Esophagus muscularis mucosa (tissue), 4 donors: ENCODE measurements around the gene ARHGEF6. TPM values are rescaled to one million over a fixed set of nuclear protein-coding genes. Genes with fewer than 3 reads are reported as not detected.
"Not testable (repeated sequence)": the region's sequence is repeated elsewhere in the genome, so short reads cannot be mapped to it uniquely, and the experiment has no call there.

Experiments
- DNase-seq: peaks from one replicate; pipeline ENCODE4 v3.0.0-alpha.2; 2017; ENCODE audit errors: extremely low spot score
- H3K27ac ChIP-seq, 4 donors: fragments of 200-600 bp; sonication (generic); replicated peaks in 1 of 4; 1 replicate in 3 of 4; 2 replicates in 1 of 4; pipeline ENCODE4 v1.5.1; 2016 to 2019; ENCODE audit warnings: mild to moderate bottlenecking in 1 of 4
- H3K27me3 ChIP-seq, 4 donors: fragments of 200-600 bp; sonication (generic); one replicate each; pipeline versions ENCODE4 v1.5.1 to v1.6.0; 2016 to 2019
- H3K36me3 ChIP-seq, 4 donors: fragments of 200-600 bp; sonication (generic); one replicate each; pipeline ENCODE4 v1.5.1; 2016 to 2019
- H3K4me1 ChIP-seq, 4 donors: fragments of 200-600 bp; sonication (generic); one replicate each; pipeline ENCODE4 v1.5.1; 2016 to 2019
- H3K4me3 ChIP-seq, 4 donors: fragments of 200-600 bp; sonication (generic); 1 replicate in 2 of 4; 2 replicates in 2 of 4; pipeline ENCODE4 v1.5.1; 2016 to 2019; ENCODE audit warnings: mild to moderate bottlenecking in 4 of 4, moderate library complexity in 1 of 4
- H3K9me3 ChIP-seq, 4 donors: fragments of 200-600 bp; sonication (generic); 1 replicate in 3 of 4; 2 replicates in 1 of 4; pipeline ENCODE4 v1.5.1; 2016 to 2019
- EP300 ChIP-seq: sonication (generic); formaldehyde crosslinking; IDR thresholded peaks from one replicate; pipeline ENCODE4 v1.6.1; 2017; ENCODE audit warnings: antibody characterized with exemption
- POLR2A ChIP-seq: fragments of 450-650 bp; IDR thresholded peaks from one replicate; pipeline ENCODE4 v1.6.1; 2017; ENCODE audit warnings: antibody characterized with exemption, moderate library complexity, mild to moderate bottlenecking, low read depth
- POLR2AphosphoS5 ChIP-seq, 2 donors: sonication (generic); formaldehyde crosslinking; IDR thresholded peaks; one replicate each; pipeline ENCODE4 v1.6.1; 2017; ENCODE audit warnings: antibody characterized with exemption in 2 of 2
- WGBS: methylation state at CpG from one replicate; pipeline ENCODE4 v1.1.5; 2018; 5-methylcytosine and 5-hydroxymethylcytosine counted together
- intact Hi-C: fragments of 100-400 bp; cut with DNase I; formaldehyde crosslinking; loops from one replicate; pipeline ENCODE4 v1.15.1; 2023
- total RNA-seq, 4 donors: library from RNA; depleted of rRNA; stranded (reverse); fragments of >200 nt; gene quantifications; one replicate each; pipeline versions ENCODE4 v1.1.0 to v1.2.1, GENCODE V29; 2016
- TF ChIP-seq, protein P1 (sequence below), 3 experiments: fragments of 200-600 bp in 2 of 3; fragments of 450-650 bp in 1 of 3; sonication (generic) in 2 of 3; IDR thresholded peaks; one replicate each; pipeline ENCODE4 v1.5.1; 2017 to 2019; ENCODE audit warnings: antibody characterized with exemption in 3 of 3, mild to moderate bottlenecking in 2 of 3, moderate library complexity in 1 of 3

Gene ARHGEF6
- total RNA-seq, 4 donors from 2014 or later, result 13.4 to 16.4 (median 15.0) TPM

DNA sequence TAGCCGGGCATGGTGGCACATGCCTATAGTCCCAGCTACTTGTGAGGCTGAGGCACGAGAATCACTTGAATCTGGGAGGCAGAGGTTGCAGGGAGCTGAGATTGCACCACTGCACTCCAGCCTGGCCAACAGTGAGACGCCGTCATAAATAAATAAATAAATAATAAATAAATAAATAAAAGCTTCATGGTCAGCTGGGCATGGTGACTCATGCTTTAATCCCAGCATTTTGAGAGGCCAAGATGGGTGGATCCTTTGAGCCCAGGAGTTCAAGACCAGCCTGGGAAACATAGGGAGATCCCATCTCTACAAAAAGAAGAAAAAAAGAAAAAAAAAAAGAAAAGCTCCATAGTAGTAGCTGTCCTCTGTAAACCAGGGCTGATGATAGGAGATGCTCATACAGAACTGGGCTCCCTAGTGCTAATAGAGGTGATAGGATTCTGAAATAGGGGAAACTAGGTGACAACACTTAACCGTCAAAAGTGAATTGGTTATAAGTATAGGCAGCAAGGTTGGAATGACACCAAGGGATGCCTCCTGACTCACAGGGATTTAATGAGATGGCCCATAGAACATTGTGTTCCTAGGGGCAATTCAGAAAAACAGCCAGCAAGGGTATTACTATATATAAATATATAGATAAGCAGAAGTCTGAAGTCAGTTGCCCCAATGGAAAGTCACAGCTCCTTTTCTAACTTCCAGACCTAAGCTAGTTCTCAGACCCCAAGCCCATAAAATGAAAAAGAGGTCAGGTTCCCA, 41.8 kb upstream of the ARHGEF6 start:
- Histone ChIP-seq H3K4me3 (no peak overlapping the region), H3K36me3 (peaks cover 0 to 29% (median 6%) of the 10 kb centered on the region in 4 donors), H3K27me3 (no peaks in the 10 kb centered on the region), H3K4me1 (no peaks in the 10 kb centered on the region), H3K27ac (no peak overlapping the region), H3K9me3 (no peaks in the 10 kb centered on the region)
- intact Hi-C loops, result no loop called here
- WGBS, result 87% methylated on average over 5 of the region's 5 CpGs
- DNase-seq, result no peak
- TF ChIP-seq POLR2A (no peak), POLR2AphosphoS5 (IDR thresholded peaks at IDR 0.05) (no peak), EP300 (no peak)
- TF ChIP-seq, protein P1, sequence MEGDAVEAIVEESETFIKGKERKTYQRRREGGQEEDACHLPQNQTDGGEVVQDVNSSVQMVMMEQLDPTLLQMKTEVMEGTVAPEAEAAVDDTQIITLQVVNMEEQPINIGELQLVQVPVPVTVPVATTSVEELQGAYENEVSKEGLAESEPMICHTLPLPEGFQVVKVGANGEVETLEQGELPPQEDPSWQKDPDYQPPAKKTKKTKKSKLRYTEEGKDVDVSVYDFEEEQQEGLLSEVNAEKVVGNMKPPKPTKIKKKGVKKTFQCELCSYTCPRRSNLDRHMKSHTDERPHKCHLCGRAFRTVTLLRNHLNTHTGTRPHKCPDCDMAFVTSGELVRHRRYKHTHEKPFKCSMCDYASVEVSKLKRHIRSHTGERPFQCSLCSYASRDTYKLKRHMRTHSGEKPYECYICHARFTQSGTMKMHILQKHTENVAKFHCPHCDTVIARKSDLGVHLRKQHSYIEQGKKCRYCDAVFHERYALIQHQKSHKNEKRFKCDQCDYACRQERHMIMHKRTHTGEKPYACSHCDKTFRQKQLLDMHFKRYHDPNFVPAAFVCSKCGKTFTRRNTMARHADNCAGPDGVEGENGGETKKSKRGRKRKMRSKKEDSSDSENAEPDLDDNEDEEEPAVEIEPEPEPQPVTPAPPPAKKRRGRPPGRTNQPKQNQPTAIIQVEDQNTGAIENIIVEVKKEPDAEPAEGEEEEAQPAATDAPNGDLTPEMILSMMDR (IDR thresholded peaks at IDR 0.05), result no peak

DNA sequence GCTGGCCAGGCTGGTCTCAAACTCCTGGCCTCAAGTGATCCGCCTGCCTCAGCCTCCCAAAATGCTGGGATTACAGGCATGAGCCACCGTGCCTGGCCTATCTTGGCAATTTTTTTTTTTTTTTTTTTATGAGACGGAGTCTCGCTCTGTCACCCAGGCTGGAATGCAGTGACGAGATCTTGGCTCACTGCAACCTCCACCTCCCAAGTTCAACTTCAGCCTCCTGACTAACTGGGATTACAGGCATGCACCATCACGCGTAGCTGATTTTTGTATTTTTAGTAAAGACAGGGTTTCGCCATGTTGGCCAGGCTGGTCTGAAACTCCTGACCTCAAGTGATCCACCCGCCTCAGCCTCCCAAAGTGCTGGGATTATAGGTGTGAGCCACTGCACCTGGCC, 39.0 kb upstream of the ARHGEF6 start:
- peaks cover 0 to 29% (median 4%) of the 10 kb centered on the region in 4 donors for H3K36me3 ChIP-seq
- DNase-seq, H3K4me3 ChIP-seq, H3K27ac ChIP-seq, intact Hi-C loops, H3K9me3 ChIP-seq, H3K4me1 ChIP-seq, H3K27me3 ChIP-seq: not testable (repeated sequence)
- 91% methylated on average over 9 of the region's 9 CpGs for WGBS

DNA sequence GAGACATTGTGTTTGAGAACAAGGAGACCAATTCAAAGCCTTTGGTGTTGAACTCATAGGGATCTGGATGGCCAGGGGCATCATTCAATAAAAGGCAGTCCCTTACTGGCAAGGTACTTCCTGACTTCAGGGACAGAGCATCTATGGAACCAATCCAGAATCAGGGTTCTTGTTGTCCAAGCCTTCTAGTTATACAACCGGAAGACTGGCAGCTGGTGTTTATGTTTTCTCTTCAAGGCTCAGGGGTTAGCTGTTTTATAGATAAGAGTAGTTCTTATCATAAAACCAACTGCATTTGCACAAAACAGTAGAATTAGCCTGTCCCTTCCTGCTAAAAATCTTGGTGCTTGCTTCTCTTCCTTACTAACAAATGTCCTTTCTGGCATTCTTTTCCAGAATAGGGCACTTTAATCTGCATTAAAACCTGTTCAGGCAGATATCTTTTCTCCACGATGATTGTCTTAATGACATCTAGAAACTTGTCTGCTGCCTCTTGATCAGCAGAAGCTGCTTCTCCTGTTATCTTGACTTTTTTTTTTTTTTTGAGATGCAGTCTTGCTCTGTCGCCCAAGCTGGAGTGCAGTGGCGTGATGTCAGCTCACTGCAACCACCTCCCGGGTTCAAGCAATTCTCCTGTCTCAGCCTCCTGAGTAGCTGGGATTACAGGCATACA, 38.4 kb upstream of the ARHGEF6 start:
- H3K27ac ChIP-seq, result no peak overlapping the region
- no peaks in the 10 kb centered on the region for H3K9me3 ChIP-seq
- H3K36me3 ChIP-seq, result peaks cover 0 to 29% (median 4%) of the 10 kb centered on the region in 4 donors
- intact Hi-C loops, result no loop called here
- no peak overlapping the region for H3K4me3 ChIP-seq
- no peak for TF ChIP-seq POLR2AphosphoS5 (IDR thresholded peaks at IDR 0.05)
- TF ChIP-seq POLR2A, result no peak
- TF ChIP-seq, protein P1 (IDR thresholded peaks at IDR 0.05), result no peak
- no peak for TF ChIP-seq EP300
- H3K4me1 ChIP-seq, result no peaks in the 10 kb centered on the region
- no peak for DNase-seq
- no peaks in the 10 kb centered on the region for H3K27me3 ChIP-seq
- WGBS, result 90% methylated on average over 5 of the region's 5 CpGs

DNA sequence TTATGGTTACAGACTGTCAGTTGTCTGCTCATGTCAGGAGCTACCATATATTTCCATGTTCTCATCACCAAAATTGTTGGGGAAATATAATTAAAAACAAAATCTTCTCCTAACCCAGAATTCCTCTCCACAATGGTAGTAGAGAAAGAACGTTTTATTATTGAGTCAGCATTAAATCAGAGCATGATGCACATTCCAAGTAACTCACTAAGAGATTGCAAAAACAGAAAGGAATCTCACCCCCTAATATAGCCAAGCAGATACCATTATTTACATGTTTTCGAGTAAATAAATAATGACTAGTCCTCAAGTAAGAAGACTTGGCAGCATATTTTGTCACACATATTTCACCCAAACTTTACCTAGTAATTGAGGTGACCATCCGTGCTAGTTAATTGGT, 36.2 kb upstream of the ARHGEF6 start:
- 78% methylated on average over 3 of the region's 3 CpGs for WGBS
- peaks cover 0 to 5% (median 2%) of the 10 kb centered on the region in 4 donors for H3K4me1 ChIP-seq
- H3K27me3 ChIP-seq, result no peaks in the 10 kb centered on the region
- no peak overlapping the region for H3K4me3 ChIP-seq
- no peak overlapping the region for H3K27ac ChIP-seq
- H3K36me3 ChIP-seq, result peaks cover 0 to 29% (median 4%) of the 10 kb centered on the region in 4 donors
- TF ChIP-seq, protein P1 (IDR thresholded peaks at IDR 0.05), result no peak
- TF ChIP-seq EP300 (no peak), POLR2A (no peak), POLR2AphosphoS5 (IDR thresholded peaks at IDR 0.05) (no peak)
- H3K9me3 ChIP-seq, result no peaks in the 10 kb centered on the region
- intact Hi-C loops, result no loop called here
- DNase-seq, result no peak
